ENCODE measurements around the gene ZDHHC9.

The ZDHHC9 gene

GRCh38 chrX:129804806-129805205 lies 38.9 kb downstream of the ZDHHC9 start:
- H3K4me3 ChIP-seq (ENCODE audit: low read depth, low read length) = no peak overlapping the region
- in situ Hi-C loops (cut with HindIII; ENCODE audit: low sequenced_read_pairs) = no loop called here
- no peak for DNase-seq (ENCODE audit: low read depth, low spot score)
- TF ChIP-seq CTCF (IDR thresholded peaks at IDR 0.05; ENCODE audit: low read depth, low read length) = no peak

DNA sequence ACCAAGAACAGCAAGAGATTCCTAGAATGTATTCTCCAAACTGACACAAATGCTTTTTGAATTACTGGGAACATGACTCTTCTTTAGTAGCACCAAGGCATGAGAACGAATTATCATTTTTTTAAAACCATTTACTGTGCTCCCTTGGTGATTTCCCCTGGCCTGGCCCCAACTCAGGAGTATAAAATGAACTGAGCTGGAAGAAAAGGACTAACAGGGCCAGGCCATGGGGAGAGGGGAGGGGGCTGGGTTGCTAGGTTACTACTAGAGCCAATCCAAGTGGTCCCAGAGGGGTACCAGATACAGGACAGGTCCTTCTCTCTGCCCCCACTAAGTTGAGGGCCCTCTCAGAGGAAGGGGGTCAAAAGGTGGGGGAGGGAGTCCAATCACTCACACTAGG lies 40.8 kb downstream of the ZDHHC9 start:
- in situ Hi-C loops (cut with HindIII; ENCODE audit: low sequenced_read_pairs) = no loop called here
- TF ChIP-seq CTCF (IDR thresholded peaks at IDR 0.05; ENCODE audit: low read depth, low read length) = no peak
- no peak overlapping the region for H3K4me3 ChIP-seq (ENCODE audit: low read depth, low read length)
- DNase-seq (ENCODE audit: low read depth, low spot score) = no peak

GRCh38 chrX:129800186-129800585 lies 43.5 kb downstream of the ZDHHC9 start:
- H3K4me3 ChIP-seq (ENCODE audit: low read depth, low read length) = no peak overlapping the region
- no peak for DNase-seq (ENCODE audit: low read depth, low spot score)
- in situ Hi-C loops (cut with HindIII; ENCODE audit: low sequenced_read_pairs) = no loop called here
- TF ChIP-seq CTCF (IDR thresholded peaks at IDR 0.05; ENCODE audit: low read depth, low read length) = no peak

GRCh38 chrX:129798888-129799287 lies 44.8 kb downstream of the ZDHHC9 start:
- DNase-seq (ENCODE audit: low read depth, low spot score) = no peak
- no peak for TF ChIP-seq CTCF (IDR thresholded peaks at IDR 0.05; ENCODE audit: low read depth, low read length)
- in situ Hi-C loops (cut with HindIII; ENCODE audit: low sequenced_read_pairs) = no loop called here
- H3K4me3 ChIP-seq (ENCODE audit: low read depth, low read length) = no peak overlapping the region

GRCh38 chrX:129798456-129798855 lies 45.2 kb downstream of the ZDHHC9 start:
- DNase-seq (ENCODE audit: low read depth, low spot score) = no peak
- no peak overlapping the region for H3K4me3 ChIP-seq (ENCODE audit: low read depth, low read length)
- in situ Hi-C loops (cut with HindIII; ENCODE audit: low sequenced_read_pairs) = no loop called here
- no peak for TF ChIP-seq CTCF (IDR thresholded peaks at IDR 0.05; ENCODE audit: low read depth, low read length)

DNA sequence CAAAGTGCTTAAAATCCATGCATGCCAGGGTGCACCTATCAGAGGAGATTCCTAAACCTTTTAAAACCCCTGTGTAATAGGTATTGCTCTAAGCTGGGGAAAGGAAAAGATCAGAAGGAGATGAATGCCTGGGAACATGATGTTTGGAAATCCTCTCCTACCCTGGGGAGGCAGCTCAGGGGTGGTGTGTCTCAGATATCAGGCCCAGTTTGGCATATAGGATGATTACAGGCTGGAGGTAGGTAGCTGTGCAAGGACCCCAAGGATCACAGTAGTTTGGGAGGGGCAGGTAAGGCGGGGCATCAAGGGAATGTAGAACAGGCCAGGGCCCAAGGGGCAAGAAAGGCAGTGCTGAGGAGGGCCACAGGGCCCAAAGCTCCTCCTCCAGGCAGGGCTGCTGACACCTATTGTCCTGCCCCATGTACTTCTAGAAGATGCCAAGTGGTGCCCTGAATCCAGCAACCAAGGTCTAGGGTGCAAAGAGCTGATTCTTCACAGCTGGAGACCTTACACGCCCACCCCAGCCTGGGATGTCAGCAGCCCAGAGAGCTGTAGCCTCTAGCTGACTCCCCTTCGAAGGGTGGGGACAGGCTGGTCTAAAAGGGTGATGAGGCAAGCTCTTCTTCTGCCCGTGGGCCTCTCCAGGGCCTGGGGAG lies 46.3 kb downstream of the ZDHHC9 start:
- in situ Hi-C loops (cut with HindIII; ENCODE audit: low sequenced_read_pairs) = no loop called here

More for the DNA sequence above, 46.3 kb downstream of the ZDHHC9 start:
- H3K4me3 ChIP-seq (ENCODE audit: low read depth, low read length) = no peak overlapping the region
- TF ChIP-seq CTCF (IDR thresholded peaks at IDR 0.05; ENCODE audit: low read depth, low read length) = no peak
- no peak for DNase-seq (ENCODE audit: low read depth, low spot score)
